MCF 10A (cell line): ENCODE results near the gene CRADD. TPM values are rescaled to one million over a fixed set of nuclear protein-coding genes. Genes with fewer than 3 reads are reported as not detected.

Experiments
- BruUV-seq: library from RNA; stranded (reverse); fragments of 400-500 nt; replicated peaks from 2 replicates; lab custom pipeline; 2021; lab: Mats Ljungman, UMichigan
- CTCF ChIA-PET: fragments of 300-600 bp; sonication (Branson Sonifier 250); formaldehyde crosslinking; extraction: SDS; loops from one replicate; lab custom pipeline; 2021; ENCODE audit warnings: antibody characterized with exemption, inconsistent platforms; lab: Yijun Ruan, JAX
- POLR2A ChIA-PET: fragments of 300-600, 350-650 bp; sonication (Branson Sonifier 250); formaldehyde crosslinking; extraction: SDS; loops from one replicate; lab custom pipeline; 2020; ENCODE audit warnings: antibody characterized with exemption, inconsistent platforms; lab: Yijun Ruan, JAX
- DNase-seq: peaks from one replicate; pipeline ENCODE4 v3.0.0-alpha.2; 2018; ENCODE audit not compliant: unreplicated experiment
- H3K27ac Mint-ChIP-seq: one replicate; pipeline ENCODE4 v1.8.0; 2022; ENCODE audit warnings: mild to moderate bottlenecking, low read depth, mixed read lengths; ENCODE audit not compliant: unreplicated experiment
- H3K27me3 Mint-ChIP-seq: one replicate; pipeline ENCODE4 v1.8.0; 2022; ENCODE audit warnings: mixed read lengths; ENCODE audit not compliant: insufficient read depth, unreplicated experiment
- H3K36me3 Mint-ChIP-seq: one replicate; pipeline ENCODE4 v1.8.0; 2022; ENCODE audit warnings: mild to moderate bottlenecking, moderate library complexity, mixed read lengths; ENCODE audit not compliant: insufficient read depth, unreplicated experiment
- H3K4me1 Mint-ChIP-seq: one replicate; pipeline ENCODE4 v1.8.0; 2022; ENCODE audit warnings: mixed read lengths; ENCODE audit not compliant: insufficient read depth, unreplicated experiment
- H3K4me3 Mint-ChIP-seq: one replicate; pipeline ENCODE4 v1.8.0; 2022; ENCODE audit warnings: mild to moderate bottlenecking, moderate library complexity, mixed read lengths; ENCODE audit not compliant: unreplicated experiment
- H3K9me3 Mint-ChIP-seq: one replicate; pipeline ENCODE4 v1.8.0; 2022; ENCODE audit warnings: mixed read lengths; ENCODE audit not compliant: unreplicated experiment
- intact Hi-C: fragments of 100-400 bp; cut with micrococcal nuclease; formaldehyde crosslinking; loops from 2 replicates; pipeline ENCODE4 v1.14.1; 2022
- total RNA-seq: library from RNA; stranded (reverse); gene quantifications from 2 replicates; pipeline ENCODE4 v1.2.3, GENCODE V29; 2022
- TF ChIP-seq, protein P1 (sequence below): fragments of 200-600 bp; IDR thresholded peaks from one replicate; pipeline ENCODE4 v1.8.0; 2022; ENCODE audit warnings: antibody characterized with exemption, mild to moderate bottlenecking; ENCODE audit not compliant: unreplicated experiment

Gene CRADD
- total RNA-seq, 1 experiment from 2014 or later = 15.4 TPM

DNA sequence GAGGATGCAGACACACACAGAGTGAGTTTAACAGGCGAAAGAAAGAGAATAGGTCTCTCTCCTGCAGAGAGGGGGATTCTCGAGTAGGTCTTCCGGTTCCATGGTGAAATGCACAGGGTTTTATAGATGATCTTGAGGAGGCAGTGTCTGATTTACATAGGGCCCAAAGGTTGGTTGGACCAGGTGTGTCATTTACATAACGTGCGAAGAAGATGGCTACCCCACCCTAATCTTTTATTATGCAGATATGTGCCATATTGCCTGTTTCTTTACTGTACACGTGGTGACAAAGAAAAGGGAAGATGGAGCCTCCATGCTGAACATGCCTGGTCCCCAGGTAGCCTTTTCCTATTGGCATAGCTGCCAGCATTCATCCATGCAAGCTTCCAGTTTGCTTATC is 219.8 kb downstream of the CRADD start:
- no peak for DNase-seq
- Mint-ChIP-seq H3K4me1 (peaks cover 5% of the 10 kb centered on the region), H3K9me3 (no peaks in the 10 kb centered on the region), H3K27ac (no peak overlapping the region), H3K36me3 (no peaks in the 10 kb centered on the region), H3K27me3 (no peaks in the 10 kb centered on the region), H3K4me3 (no peak overlapping the region)
- TF ChIP-seq, protein P1, sequence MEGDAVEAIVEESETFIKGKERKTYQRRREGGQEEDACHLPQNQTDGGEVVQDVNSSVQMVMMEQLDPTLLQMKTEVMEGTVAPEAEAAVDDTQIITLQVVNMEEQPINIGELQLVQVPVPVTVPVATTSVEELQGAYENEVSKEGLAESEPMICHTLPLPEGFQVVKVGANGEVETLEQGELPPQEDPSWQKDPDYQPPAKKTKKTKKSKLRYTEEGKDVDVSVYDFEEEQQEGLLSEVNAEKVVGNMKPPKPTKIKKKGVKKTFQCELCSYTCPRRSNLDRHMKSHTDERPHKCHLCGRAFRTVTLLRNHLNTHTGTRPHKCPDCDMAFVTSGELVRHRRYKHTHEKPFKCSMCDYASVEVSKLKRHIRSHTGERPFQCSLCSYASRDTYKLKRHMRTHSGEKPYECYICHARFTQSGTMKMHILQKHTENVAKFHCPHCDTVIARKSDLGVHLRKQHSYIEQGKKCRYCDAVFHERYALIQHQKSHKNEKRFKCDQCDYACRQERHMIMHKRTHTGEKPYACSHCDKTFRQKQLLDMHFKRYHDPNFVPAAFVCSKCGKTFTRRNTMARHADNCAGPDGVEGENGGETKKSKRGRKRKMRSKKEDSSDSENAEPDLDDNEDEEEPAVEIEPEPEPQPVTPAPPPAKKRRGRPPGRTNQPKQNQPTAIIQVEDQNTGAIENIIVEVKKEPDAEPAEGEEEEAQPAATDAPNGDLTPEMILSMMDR = no peak
- BruUV-seq = no TSS peak
- ChIA-PET POLR2A (interaction anchor here (0.6 to 0.7 kb wide), 2 partner anchors 92 to 218 kb away, joined by 3 to 4 read pairs; no protein-coding TSS in a partner anchor), CTCF (no interaction called here)
- intact Hi-C loops = no loop called here

DNA sequence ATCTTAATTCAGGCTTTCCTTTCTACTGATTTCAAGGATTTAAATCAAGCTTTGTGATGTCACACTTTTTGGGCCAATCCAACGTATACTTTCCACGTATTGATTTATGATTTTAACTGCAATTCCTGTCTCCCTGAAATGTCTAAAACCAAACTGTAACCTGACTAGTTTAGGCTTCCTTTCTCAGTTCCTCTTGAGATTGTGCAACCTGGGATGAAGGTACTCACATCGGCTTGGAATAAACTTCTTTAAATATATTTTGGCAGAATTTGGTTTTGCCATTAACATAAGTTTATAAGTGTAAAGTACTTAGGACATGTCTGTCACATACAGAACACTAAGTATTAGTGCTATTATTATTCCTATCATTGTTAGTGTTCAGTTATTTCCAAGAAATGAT is 224.6 kb downstream of the CRADD start:
- TF ChIP-seq, protein P1 = no peak
- BruUV-seq = no TSS peak
- no peaks in the 10 kb centered on the region for H3K9me3 Mint-ChIP-seq
- no peaks in the 10 kb centered on the region for H3K27me3 Mint-ChIP-seq
- no peak for DNase-seq
- ChIA-PET POLR2A (no interaction called here), CTCF (no interaction called here)
- intact Hi-C loops = no loop called here
- no peak overlapping the region for H3K27ac Mint-ChIP-seq
- no peaks in the 10 kb centered on the region for H3K36me3 Mint-ChIP-seq
- no peak overlapping the region for H3K4me3 Mint-ChIP-seq
- peaks cover 6% of the 10 kb centered on the region for H3K4me1 Mint-ChIP-seq

DNA sequence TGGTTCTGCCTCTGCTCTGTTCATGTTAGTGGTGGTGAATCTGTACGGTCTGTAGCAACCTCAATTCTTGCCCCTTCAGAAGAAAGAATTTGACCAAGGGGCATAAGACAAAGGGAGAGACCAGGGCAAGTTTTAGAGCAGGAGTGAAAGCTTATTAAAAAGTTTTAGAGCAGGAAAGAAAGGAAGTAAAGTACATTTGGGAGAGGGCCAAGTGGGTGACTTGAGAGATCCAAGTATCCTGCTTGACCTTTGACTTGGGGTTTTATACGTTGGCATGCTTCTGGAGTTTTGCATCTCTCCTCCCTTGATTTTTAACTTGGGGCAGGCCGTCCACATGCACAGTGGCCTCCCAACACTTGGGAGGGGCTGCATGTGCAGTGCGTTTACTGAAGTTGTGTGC is 225.0 kb downstream of the CRADD start:
- DNase-seq = no peak
- H3K4me3 Mint-ChIP-seq = no peak overlapping the region
- POLR2A ChIA-PET = no interaction called here
- BruUV-seq = no TSS peak
- CTCF ChIA-PET = no interaction called here
- no peak overlapping the region for H3K27ac Mint-ChIP-seq
- no peaks in the 10 kb centered on the region for H3K36me3 Mint-ChIP-seq
- peaks cover 6% of the 10 kb centered on the region for H3K4me1 Mint-ChIP-seq
- H3K9me3 Mint-ChIP-seq = no peaks in the 10 kb centered on the region
- intact Hi-C loops = no loop called here
- TF ChIP-seq, protein P1 = no peak
- no peaks in the 10 kb centered on the region for H3K27me3 Mint-ChIP-seq

DNA sequence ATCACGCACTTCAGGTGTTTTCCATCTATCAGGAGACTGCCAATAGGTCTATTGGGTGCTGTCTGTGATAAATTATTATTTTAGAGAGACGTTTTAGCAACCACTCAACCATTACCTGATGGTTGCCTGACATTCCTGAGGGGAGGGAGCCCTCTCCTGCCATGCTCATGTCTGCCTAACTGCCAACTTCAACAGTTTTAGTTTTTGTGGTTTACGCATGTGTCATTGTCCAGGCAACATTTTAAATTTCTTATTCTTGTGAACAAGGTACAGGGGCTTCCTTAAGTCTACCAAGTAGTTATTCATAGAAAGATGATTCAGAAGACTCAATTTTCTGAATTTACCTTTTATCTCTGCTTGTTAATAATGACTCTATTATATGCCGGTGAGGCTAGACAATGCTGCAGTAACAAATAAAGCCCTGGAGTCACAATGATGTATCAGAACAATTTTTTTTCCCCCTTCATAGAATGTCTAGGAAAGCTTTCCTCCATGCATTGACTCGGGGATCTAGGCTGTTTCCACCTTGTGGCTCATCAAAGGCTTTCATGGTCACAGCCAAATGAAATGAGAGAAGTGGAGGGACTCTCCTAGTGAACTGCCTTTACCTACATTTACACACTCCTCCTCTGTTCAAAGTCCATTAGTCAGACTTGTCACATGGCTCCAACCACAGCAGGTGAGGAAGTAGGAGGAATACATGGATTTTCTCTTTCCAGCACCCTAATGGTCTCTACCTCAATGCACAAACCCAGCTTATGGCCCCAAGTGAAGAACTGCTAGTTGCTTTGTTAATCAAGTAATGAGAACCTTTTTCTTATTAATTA is 225.8 kb downstream of the CRADD start:
- BruUV-seq = no TSS peak
- H3K9me3 Mint-ChIP-seq = no peaks in the 10 kb centered on the region
- H3K4me1 Mint-ChIP-seq = peaks cover 6% of the 10 kb centered on the region
- no peak for DNase-seq
- H3K36me3 Mint-ChIP-seq = no peaks in the 10 kb centered on the region
- H3K4me3 Mint-ChIP-seq = no peak overlapping the region
- CTCF ChIA-PET = no interaction called here
- POLR2A ChIA-PET = no interaction called here
- no peaks in the 10 kb centered on the region for H3K27me3 Mint-ChIP-seq
- no peak overlapping the region for H3K27ac Mint-ChIP-seq
- intact Hi-C loops = no loop called here
- TF ChIP-seq, protein P1 = no peak
